Left cardiac atrium (tissue), 4 donors: Measurements from ENCODE around the gene BATF. TPM values are rescaled to one million over a fixed set of nuclear protein-coding genes. Genes with fewer than 3 reads are reported as not detected.

Source experiments
- ATAC-seq, 2 donors: fragments of 200-7000 bp; cut with Tn5 transposase; one replicate each; pipeline ENCODE4 v1.9.1; 2020; ENCODE audit warnings: mild to moderate bottlenecking in 2 of 2, moderate library complexity in 2 of 2
- DNase-seq: peaks from one replicate; pipeline ENCODE4 v3.0.0-alpha.2; 2020
- intact Hi-C, 2 donors: fragments of 100-400 bp; cut with DNase I; formaldehyde crosslinking; loops; one replicate each; pipeline versions ENCODE4 v1.14.1 to v1.15.1; 2022 to 2023
- total RNA-seq, 2 donors: library from RNA; stranded (reverse); fragmentation: NEBNext Ultra II Directional; extraction: Animal tissue kit (Norgen Biotek cat#: 25700); gene quantifications; one replicate each; pipeline ENCODE4 v1.2.1, GENCODE V29; 2021
- donor health status: DM: no; HTN: yes; CAD: no.
- donor health status: DM: no; HTN: yes; CAD: no; lungs with severe emphysema.
- donor health status: DM: yes; HTN: yes; CAD: no.
- donor health status: Dilated cardiomyopathy.

The BATF gene
- total RNA-seq, 2 donors from 2014 or later, result 1.8 to 2.3 TPM

GRCh38 chr14:75551021-75551420, 28.8 kb downstream of the BATF start:
- DNase-seq (no peak), ATAC-seq (no peak)
- intact Hi-C loops, result no loop called here

GRCh38 chr14:75553157-75553556, 30.9 kb downstream of the BATF start:
- intact Hi-C loops, result no loop called here
- DNase-seq, result no peak
- no peak for ATAC-seq

- ATAC-seq (no peak), DNase-seq (no peak)
- intact Hi-C loops, result no loop called here
These were observed 31.6 kb downstream of the BATF start for GRCh38 chr14:75553761-75554364.

GRCh38 chr14:75554482-75554881, 32.2 kb downstream of the BATF start:
- DNase-seq (no peak), ATAC-seq (no peak)
- intact Hi-C loops, result no loop called here

GRCh38 chr14:75558440-75558839, 36.2 kb downstream of the BATF start:
- DNase-seq, result no peak
- intact Hi-C loops, result no loop called here
- ATAC-seq, result no peak

GRCh38 chr14:75559045-75559444, 36.8 kb downstream of the BATF start:
- DNase-seq, result no peak
- ATAC-seq, result no peak
- intact Hi-C loops, result no loop called here

GRCh38 chr14:75559451-75560222, 37.4 kb downstream of the BATF start:
- DNase-seq (peak; percentile 42), ATAC-seq (peak in 1 of 2 donors; percentile 59)
- intact Hi-C loops, result loop anchor here in 1 of 2 donors (5.0 kb wide), 1 partner anchor 252 kb away; no protein-coding TSS in a partner anchor

GRCh38 chr14:75561013-75561432, 38.8 kb downstream of the BATF start:
- peak; percentile 72 for DNase-seq
- intact Hi-C loops, result loop anchor here in 1 of 2 donors (5.0 kb wide), 1 partner anchor 254 kb away; no protein-coding TSS in a partner anchor
- ATAC-seq, result peak; percentile 75 to 89

GRCh38 chr14:75562089-75562488, 39.8 kb downstream of the BATF start:
- ATAC-seq (no peak), DNase-seq (no peak)
- intact Hi-C loops, result loop anchor here in 1 of 2 donors (5.0 kb wide), 1 partner anchor 255 kb away; no protein-coding TSS in a partner anchor

- DNase-seq (no peak), ATAC-seq (no peak)
- intact Hi-C loops, result loop anchor here in 1 of 2 donors (5.0 kb wide), 1 partner anchor 255 kb away; no protein-coding TSS in a partner anchor
These were observed 40.2 kb downstream of the BATF start for GRCh38 chr14:75562489-75562888.

- ATAC-seq, result no peak
- DNase-seq, result no peak
- intact Hi-C loops, result loop anchor here in 1 of 2 donors (5.0 kb wide), 1 partner anchor 257 kb away; no protein-coding TSS in a partner anchor
These were observed 41.7 kb downstream of the BATF start for GRCh38 chr14:75563931-75564330.

GRCh38 chr14:75565056-75565455, 42.8 kb downstream of the BATF start:
- intact Hi-C loops, result no loop called here
- DNase-seq (no peak), ATAC-seq (no peak)

- intact Hi-C loops, result no loop called here
- DNase-seq (no peak), ATAC-seq (peak in 1 of 2 donors; percentile 65)
These were observed 44.1 kb downstream of the BATF start for GRCh38 chr14:75566321-75566720.

- intact Hi-C loops, result no loop called here
- ATAC-seq (no peak), DNase-seq (no peak)
These were observed 44.5 kb downstream of the BATF start for GRCh38 chr14:75566752-75567151.

- ATAC-seq (no peak), DNase-seq (no peak)
- intact Hi-C loops, result no loop called here
These were observed 45.9 kb downstream of the BATF start for GRCh38 chr14:75568140-75568539.

- ATAC-seq (no peak), DNase-seq (no peak)
- intact Hi-C loops, result no loop called here
These were observed 46.5 kb downstream of the BATF start for GRCh38 chr14:75568791-75569190.

GRCh38 chr14:75570797-75571196, 48.5 kb downstream of the BATF start:
- intact Hi-C loops, result no loop called here
- ATAC-seq (no peak), DNase-seq (no peak)

- intact Hi-C loops, result no loop called here
These were observed 49.8 kb downstream of the BATF start for GRCh38 chr14:75572104-75572503.

GRCh38 chr14:75577090-75577489, 54.8 kb downstream of the BATF start:
- intact Hi-C loops, result loop anchor here in 1 of 2 donors (1.0 to 5.0 kb wide), 2 partner anchors 77 to 405 kb away; partner anchors contain the start of gene TGFB3
- no peak for ATAC-seq

More at GRCh38 chr14:75572104-75572503, 49.8 kb downstream of the BATF start:
- no peak for ATAC-seq
- DNase-seq, result no peak

GRCh38 chr14:75577729-75578101, 55.4 kb downstream of the BATF start:
- peak; percentile 79 to 94 for ATAC-seq
- DNase-seq, result peak; percentile 92
- intact Hi-C loops, result loop anchor here (1.0 to 5.0 kb wide), 3 partner anchors 77 to 405 kb away; partner anchors contain the start of gene TGFB3 (in 1 of the 2)

More at GRCh38 chr14:75577090-75577489, 54.8 kb downstream of the BATF start:
- no peak for DNase-seq
